GM19397 (cell line): ENCODE measurements around the gene GGA2.

Experiments used
- ATAC-seq: cut with Tn5 transposase; IDR thresholded peaks from one replicate; pipeline ENCODE4 v1.9.1; 2021; ENCODE audit warnings: mild to moderate bottlenecking, moderate library complexity; ENCODE audit not compliant: unreplicated experiment

Gene GGA2

DNA sequence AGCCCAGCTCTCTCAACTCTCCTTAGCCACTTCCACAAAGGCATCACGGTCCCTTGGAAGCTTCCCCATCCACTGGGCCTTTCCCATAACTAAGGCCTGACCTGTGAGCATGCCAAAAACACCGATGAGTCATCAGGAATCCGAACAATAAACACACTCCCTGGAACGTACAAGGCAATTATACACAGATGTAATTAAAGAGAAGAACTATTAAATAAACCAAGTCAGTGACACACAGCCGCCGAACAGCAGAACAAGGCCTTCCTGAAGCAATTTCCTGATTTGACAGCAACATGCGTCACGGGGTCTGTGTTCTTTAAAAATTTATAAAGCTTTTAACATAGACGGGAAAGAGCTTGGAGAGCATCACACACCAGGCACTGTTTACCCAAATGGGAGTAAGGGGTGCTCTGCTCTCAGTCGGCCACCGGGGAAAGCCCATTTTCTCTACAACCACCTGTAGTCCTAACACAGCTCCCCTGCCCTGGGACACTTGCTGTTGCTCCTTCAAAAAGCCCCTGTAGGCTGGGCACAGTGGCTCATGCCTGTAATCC lies 86.7 kb downstream of the GGA2 start:
- ATAC-seq, result no peak

DNA sequence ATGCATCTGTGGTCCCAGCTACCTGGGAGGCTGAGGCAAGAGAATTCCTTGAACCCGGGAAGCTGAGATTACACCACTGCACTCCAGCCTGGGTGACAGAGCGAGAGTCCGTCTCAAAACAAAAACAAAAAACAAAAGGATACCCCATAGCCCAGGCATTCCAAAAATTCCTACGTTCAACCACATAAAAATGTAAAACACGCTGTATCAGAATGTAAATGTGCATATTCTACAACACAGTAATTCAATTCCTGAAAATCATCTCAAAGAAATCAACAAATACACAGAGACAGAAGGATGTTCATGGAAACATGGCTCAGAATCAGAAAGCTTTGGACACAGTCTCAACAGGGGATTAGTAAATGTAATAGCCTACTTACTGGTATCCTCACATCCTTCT lies 90.3 kb downstream of the GGA2 start:
- ATAC-seq, result no peak

DNA sequence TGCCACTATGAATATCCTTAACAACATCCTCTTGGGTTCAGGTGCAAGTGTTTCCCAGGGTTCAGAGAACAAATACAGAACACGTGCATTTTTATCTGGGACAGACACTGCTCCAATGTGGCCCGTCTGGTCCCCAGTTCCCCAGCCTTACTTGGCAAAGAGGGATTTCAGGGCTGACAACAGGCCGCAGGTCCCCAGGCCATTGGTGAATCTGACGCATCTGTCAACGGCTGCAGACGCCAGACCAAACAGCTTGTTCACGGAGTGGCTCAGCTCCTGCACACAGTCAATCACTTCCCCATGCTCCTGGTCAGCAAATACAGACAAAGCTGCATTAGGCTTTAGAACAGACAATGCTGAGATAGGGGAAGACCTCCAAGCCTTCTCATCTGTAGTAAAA lies 93.5 kb downstream of the GGA2 start:
- ATAC-seq, result no peak

DNA sequence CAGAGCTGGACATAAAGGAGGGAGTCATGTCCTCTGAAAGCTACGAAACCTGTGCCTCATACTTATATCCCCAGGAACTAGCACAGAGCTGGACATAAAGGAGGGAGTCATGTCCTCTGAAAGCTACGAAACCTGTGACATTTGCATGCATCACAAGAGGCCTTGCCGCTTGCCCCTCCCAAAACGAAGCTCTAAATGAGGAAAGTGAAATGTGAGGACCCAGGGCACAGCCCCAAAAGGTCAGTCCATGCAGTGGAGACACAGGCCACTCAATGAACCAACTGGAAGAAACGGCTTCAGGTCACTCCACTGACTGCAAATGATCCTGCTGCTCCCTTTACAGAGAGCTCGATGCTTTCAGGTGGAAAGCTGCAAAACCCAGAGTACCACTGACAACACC lies 95.6 kb downstream of the GGA2 start:
- ATAC-seq, result no peak
